Choroid plexus epithelial cell (primary cell): ENCODE results near the gene NGRN.
A peak's percentile ranks its signal among the peaks of the same experiment; 100 is the strongest.
"Not testable (repeated sequence)": the region's sequence is repeated elsewhere in the genome, so short reads cannot be mapped to it uniquely, and the experiment has no call there.

Source experiments
- DNase-seq: peaks from one replicate; pipeline ENCODE4 v3.0.0-alpha.2; 2010; ENCODE audit warnings: low read depth
- H3K4me3 ChIP-seq: 2 replicates; pipeline ENCODE4 v1.5.1; 2011; ENCODE audit warnings: low read depth, mild to moderate bottlenecking, control low read depth, low read length, moderate library complexity
- TF ChIP-seq, protein P1 (sequence below): conservative IDR thresholded peaks from 2 replicates; pipeline ENCODE4 v1.5.1; 2011; ENCODE audit warnings: low read depth, mild to moderate bottlenecking, control low read depth, inconsistent platforms, low read length, moderate library complexity

NGRN gene

DNA sequence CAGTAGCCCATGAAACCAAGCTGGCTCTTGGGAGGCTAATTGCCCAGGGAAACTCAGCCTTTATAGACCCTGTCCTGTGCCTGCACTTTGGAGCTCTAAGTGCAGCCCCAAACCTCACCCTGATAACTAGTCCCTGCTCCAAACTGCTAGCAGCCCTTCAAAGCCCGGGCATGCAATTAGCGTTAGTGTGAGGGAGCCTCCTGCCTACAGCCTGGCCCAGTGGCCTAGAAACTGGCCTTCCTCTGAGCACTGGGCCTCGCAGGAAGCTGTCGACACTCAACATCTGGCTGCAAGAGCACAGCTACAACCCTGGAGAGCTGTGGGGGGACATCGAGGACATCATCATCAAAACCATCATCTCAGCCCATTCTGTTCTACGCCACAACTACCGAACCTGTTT lies 7.7 kb upstream of the NGRN start:
- no peak for DNase-seq
- TF ChIP-seq, protein P1, sequence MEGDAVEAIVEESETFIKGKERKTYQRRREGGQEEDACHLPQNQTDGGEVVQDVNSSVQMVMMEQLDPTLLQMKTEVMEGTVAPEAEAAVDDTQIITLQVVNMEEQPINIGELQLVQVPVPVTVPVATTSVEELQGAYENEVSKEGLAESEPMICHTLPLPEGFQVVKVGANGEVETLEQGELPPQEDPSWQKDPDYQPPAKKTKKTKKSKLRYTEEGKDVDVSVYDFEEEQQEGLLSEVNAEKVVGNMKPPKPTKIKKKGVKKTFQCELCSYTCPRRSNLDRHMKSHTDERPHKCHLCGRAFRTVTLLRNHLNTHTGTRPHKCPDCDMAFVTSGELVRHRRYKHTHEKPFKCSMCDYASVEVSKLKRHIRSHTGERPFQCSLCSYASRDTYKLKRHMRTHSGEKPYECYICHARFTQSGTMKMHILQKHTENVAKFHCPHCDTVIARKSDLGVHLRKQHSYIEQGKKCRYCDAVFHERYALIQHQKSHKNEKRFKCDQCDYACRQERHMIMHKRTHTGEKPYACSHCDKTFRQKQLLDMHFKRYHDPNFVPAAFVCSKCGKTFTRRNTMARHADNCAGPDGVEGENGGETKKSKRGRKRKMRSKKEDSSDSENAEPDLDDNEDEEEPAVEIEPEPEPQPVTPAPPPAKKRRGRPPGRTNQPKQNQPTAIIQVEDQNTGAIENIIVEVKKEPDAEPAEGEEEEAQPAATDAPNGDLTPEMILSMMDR = no peak
- H3K4me3 ChIP-seq = no peak overlapping the region

DNA sequence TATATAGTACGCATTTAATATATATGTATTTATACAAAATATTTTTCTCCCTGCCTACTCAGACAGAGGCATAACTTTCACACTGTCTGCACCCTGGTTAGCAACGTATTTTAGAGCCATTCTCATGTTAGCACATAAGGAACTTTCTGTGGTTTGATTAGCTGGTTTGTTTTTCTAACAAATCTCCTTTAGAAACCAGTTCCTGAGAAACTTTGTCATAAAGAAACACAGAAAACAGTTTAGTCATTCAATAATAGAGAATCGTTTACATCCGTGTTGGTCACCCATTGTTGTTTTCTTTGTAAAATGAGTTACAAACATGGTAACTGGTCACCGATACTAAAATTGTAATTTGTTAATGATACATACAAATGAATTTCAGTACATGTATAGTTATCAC lies 5.9 kb upstream of the NGRN start:
- TF ChIP-seq, protein P1 = no peak
- no peak overlapping the region for H3K4me3 ChIP-seq
- peak; percentile 56 for DNase-seq

DNA sequence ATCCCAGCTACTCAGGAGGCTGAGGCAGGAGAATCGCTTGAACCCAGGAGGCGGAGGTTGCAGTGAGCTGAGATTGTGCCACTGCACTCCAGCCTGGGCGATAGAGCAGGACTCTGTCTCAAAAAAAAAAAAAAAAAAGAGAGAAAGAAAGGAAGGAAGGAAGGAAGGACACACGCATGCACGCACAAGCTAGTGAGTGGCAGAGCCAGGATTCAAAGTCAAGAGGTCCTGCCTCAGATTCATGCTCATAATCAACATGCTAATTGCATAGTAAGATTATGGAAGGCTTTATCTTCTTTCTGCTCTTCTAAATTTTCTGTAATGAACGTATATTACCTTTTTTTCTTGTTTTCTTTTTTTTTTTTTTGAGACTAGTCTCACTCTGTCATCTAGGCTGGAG lies 4.7 kb upstream of the NGRN start:
- not testable (repeated sequence) for H3K4me3 ChIP-seq, DNase-seq

DNA sequence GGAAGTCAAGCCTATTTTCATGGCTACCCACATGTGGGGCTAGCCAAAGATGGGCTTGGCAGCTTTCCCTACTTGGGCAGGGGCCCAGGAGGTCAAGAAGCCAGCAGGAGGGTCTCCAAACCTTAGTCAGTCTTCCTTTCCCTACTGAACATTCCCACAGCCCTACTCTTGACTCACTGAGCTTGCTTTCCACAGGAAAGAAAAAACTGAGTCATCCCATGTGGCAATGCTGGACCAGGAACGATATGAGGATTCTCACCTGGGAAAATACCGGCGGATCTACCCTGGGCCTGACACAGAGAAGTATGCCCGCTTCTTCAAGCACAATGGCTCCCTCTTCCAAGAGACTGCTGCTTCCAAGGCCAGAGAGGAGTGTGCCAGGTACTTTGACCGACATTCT lies 3.7 kb upstream of the NGRN start:
- TF ChIP-seq, protein P1 = no peak
- H3K4me3 ChIP-seq = no peak overlapping the region
- DNase-seq = peak; percentile 25

DNA sequence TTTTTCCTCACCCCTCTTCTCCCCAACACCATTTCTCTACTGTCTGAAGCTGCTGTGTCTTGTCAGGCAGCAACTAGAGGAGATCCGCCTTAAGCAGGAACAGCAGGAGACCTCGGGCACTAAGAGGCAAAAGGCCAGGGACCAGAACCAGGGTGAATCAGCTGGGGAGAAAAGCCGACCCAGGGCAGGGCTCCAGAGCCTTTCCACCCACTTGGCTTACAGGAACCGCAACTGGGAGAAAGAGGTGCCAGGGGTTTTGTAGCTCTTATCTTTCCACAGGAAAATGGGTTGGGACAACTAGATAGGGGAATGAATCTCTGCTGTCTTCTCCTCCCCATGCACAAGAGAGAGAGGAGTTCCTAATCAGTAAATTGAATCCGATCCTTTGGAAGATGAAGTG lies 3.0 kb upstream of the NGRN start:
- no peak for DNase-seq
- no peak overlapping the region for H3K4me3 ChIP-seq
- TF ChIP-seq, protein P1 = no peak

DNA sequence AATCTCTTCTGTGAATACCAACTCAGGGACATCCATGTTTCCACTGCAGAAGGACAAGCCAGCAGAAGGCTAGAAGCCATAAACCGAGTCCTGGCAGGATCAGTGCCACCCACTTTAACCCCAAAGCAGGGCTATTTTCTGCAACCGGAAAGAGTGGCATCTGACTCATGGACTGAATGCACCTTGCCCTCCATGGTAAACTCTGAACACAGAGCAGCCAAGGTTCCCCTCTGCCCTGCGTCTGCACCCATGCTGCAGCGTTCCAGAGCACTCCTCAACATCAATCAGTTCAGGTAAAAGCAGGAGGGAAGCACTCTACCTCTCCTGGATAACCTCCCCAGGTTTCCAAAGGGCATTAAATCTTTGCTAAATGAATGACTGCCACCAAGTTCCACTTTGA lies 801 bp upstream of the NGRN start:
- peak overlapping the region; percentile 86 for H3K4me3 ChIP-seq
- no peak for DNase-seq
- TF ChIP-seq, protein P1 = no peak

DNA sequence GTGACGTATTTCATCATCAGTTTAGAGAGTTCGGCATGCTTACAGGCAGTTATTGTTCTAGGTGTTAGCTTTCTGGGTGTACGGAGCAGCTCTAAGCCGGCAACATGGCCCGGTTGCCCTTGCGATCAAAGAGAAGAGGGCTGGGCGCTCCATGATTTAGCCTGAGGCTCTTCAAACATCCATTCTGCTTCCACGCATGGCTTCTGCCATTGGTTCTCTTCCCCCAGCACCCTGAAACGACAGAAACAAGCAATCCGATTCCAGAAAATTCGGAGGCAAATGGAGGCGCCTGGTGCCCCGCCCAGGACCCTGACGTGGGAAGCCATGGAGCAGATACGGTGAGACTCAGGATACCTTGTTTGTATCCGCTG lies 574 bp downstream of the NGRN start:
- peak overlapping the region; percentile 86 for H3K4me3 ChIP-seq
- TF ChIP-seq, protein P1 = no peak
- DNase-seq = peak; percentile 20

DNA sequence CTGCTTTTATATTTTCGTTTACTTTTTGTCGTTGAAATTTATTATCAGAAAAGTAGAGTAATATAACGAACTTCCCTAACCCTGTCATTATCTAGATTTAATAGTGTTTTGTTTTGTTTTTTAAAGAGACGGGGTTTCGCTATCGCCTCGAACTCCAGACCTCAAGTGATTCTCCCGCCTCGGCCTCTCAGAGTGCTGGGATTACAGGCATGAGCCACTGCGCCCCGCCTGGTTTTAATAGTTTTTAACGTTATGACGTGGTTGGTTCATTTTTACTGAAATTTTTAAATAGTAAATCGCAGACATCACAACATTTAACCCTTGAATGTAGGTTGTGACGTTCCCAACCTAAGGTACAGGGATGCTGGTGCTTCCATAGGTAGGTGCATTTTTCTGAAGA lies 1.0 kb downstream of the NGRN start:
- TF ChIP-seq, protein P1 = peak; percentile 11
- peak; percentile 29 for DNase-seq
- H3K4me3 ChIP-seq = peak overlapping the region; percentile 86
